GM18858 (cell line): ENCODE measurements around the gene ALOX15B.
"Not testable (repeated sequence)": the region's sequence is repeated elsewhere in the genome, so short reads cannot be mapped to it uniquely, and the experiment has no call there.

Experiments used
- ATAC-seq: cut with Tn5 transposase; IDR thresholded peaks from one replicate; pipeline ENCODE4 v1.9.1; 2021; ENCODE audit not compliant: unreplicated experiment

ALOX15B gene

DNA sequence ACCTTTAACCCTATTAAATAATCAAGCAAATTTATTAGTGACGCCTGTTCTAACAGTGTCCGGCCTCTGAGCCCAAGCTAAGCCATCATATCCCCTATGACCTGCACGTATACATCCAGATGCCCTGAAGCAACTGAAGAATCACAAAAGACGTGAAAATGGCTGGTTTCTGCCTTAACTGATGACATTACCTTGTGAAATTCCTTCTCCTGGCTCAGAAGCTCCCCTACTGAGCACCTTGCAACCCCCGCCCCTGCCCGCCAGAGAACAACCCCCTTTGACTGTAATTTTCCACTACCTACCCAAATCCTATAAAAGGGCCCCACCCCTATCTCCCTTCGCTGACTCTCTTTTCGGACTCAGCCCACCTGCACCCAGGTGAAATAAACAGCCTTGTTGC is 23.0 kb downstream of the ALOX15B start:
- ATAC-seq = not testable (repeated sequence)

DNA sequence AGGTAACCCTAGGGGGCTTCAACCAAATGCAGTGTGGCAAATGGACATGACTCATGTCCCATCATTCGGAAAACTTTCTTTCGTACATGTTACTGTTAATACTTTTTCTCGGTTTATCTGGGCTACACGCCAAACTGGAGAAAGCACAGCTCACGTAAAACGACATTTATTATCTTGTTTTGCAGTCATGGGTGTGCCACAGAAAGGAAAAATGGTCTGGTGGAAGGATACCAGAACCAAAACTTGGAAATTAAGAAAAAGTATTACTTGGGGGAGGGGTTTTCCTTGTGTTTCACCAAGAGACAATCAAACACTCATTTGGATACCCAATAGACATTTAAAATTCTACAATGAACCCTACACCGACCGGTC is 23.6 kb downstream of the ALOX15B start:
- ATAC-seq = no peak

DNA sequence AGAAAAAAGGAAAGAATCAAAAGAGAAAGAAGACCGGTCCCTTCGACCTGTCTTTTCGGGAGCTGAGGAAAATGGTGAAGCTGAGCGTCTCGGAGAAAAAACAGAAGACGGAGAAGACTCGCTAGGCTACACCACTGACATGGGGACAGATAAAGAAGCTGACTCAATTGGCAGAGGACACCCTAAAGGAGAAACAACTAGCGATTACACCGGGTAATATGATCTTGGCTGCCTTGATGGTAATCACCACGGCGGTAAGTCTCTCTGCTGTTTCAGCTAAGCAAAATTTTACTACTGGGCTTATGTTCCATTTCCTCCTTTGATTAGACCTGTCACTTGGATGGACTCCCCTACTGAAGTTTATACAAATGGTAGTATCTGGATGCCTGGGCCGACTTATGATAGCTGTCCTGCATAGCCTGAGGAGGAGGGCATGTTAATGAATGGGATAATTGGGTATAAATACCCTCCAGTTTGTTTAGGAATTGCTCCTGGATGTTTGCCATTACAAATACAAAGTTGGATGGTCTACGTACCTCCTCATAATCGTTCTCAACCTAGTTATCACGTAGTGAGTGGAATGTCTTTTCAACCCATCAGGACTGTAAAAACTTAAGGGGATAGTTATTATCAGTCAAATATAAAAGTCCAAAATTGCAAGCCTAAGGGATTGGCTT is 24.1 kb downstream of the ALOX15B start:
- no peak for ATAC-seq

DNA sequence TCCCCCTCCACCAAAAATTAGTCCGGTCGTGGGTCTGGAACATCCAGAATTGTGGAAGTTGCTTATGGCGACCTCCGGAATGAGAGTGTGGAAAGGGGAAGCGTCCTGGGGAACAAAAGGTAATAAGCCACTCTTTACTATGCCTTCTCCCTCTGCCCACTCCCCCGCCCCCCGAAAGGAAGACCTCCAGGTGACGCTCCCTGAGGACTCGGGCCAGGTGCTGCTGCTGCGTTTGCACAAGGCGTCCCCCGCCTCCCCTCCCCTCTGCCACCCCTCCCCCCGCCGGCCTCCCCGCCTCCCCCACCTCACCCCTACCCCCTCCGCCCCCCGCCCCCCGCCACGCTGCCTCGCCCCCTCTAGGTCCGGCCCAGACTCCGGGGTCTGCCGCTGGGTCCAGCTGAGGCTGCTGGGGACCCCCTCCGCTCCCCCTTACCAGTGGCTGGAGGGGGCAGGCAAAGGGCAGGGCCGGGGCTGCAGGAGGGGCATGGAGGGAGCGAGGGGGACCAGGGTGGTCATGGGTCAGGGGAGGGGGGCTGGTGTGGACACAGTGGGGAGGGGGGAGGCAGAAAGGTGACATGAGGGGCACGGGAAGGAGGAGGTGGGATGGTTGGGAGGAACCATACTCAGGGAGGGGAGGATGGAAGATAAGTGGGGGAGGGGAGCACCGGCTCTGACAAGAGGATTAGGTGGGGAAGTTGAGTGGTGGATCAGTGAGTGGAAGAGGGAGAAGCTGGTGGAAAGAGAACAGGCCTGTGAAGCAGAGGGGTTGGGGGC is 25.1 kb downstream of the ALOX15B start:
- ATAC-seq = no peak

DNA sequence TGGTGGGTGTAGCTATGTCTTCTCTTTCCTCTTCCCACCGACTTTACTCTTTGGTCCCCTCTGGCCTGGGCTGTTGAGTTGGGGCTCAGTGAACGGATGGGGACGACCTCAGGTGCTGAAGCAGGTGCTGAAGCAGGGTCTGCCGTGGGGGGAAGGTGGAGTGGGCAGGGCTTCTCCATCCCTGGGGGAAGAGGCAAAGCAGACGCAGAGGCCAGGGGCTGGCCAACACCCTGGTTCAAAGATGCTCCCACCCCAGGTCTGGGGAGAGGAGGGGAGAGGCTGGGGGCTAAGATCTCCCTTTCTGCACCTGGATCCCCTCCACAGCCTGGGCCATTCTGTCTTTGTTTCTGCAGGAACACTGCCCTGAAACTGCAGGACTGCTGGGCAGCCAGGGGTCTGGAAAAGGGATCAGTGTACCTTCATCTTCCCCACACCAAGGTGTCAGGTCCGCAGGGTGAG is 25.7 kb downstream of the ALOX15B start:
- no peak for ATAC-seq

DNA sequence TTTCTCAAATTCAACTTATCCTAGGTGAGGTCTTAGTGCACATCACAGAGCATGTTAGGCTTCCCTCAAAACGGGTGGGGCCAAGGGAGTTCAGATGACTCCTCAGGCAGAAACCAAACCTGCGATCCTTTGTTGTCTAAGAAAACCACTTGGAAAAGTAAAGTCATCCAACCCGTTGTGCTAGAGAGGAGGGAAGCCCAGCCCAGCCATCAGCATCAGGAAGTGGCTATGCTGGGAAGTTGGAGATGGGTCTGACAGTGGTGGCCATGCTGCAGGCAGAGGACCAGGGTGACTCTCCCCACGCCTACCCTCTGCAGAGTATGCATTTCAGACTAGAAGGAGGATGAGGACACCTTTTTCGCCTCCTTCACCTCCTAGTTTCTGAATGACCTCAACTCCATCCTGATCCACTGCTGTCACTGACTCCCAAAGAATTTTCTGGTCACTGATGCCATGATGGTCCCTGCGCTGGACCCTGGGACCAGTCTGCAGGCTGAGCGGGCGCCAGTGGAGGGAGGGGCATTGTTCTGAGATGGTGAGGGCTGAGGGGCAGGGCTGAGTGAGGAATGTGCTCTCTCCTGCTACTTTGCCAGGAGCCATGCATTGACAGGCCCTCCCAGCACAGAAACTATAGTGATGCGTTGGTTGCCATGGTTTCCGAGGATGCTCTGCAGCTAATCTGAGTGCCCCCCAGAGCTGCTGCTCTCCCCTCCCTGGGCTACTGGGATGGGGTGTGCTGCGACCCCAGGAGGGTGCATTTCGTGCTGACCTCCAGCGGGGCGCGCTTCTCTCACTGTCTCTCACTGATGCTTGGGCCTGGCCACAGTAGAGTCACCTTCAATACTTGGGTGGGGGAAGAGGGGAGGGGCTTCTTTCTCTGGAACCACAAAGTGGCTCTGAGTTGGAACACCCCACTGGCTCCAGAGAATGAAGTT is 28.2 kb downstream of the ALOX15B start:
- no peak for ATAC-seq

DNA sequence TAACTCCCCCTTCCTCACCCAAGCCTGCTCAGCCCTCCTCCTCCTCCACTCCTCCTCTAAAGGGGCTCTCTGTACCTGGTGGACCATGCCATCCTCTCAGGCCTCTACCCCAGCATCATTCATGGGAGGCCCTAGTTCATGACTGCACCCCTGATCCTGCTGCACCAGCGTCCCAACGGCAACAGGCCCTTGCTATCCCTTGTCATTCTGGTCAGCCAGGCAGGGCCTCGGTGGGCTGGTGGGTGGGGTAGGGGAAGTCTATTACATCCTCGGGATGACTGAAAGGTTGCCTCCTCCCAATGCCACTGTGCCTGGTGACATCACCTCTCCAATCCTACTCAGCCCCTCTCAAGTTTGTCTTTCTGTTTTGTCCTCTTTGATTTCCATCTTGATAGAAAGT is 28.9 kb downstream of the ALOX15B start:
- ATAC-seq = no peak

DNA sequence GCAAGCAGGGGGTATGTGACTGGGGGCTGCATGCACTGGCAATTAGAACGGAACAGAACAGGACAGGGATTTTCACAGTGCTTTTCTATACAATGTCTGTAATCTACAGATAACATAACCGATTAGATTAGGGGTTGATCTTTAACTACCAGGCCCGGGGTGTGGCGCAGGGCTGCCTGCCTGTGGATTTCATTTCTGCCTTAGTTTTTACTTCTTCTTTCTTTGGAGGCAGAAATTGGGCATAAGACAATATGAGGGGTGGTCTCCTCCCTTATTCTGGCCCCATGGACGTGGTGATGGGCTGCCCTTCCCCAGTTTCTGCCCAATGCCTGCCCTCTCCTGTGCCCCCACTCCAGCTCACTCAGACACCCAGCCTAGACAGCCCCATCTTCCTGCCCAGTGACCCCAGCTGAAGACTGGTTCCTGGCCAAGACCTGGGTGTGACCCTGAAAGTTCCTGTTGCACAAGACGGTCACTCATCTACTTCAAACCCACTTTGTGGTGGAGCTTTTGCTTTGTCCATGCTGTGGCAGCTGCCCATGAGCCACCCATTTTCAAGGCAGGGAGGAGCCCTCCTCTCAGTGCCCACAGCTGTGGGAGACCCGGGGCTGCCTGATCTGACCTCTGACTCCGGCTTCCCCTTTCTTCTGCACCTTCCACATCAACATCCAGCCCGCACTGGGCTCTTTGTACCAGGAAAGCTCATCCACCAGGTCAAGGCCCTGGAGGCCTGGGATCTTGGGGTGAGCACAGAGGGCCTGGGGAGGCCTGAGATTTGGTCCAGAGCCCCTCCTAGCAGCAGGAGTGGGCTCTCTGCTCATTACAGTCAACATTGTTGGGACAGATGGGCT is 30.1 kb downstream of the ALOX15B start:
- no peak for ATAC-seq

DNA sequence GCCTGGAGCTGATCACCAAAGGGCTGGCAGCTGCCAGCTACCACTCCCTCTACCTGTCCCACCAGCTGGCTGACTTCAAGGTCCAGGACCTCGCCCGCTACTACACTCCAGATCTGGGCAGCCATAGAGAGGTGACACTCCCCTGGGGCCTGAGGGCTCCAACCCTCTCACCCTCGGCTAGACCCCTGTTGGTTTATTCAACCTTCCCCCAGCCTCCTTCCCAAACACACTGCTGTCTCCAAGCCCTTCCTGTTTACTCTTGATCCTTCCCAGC is 30.7 kb downstream of the ALOX15B start:
- no peak for ATAC-seq

DNA sequence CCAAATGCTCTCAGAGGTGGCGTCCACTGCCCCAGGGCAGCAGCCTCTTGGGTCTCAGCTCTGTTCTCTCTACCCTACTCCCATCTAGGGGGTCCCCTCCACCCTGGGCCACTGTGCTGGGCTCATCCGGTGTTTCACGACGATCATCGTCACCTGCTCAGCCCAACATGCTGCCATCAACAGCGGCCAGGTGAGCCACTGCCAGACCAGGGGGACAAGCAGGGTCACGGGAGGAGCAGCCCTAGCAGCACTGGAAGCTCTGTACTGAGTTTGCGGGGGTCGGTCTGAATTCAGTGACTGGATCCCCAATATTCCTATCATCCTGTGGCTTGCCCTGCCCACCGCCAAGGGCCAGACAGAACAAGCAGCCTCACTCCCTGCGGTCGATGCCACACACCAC is 32.6 kb downstream of the ALOX15B start:
- ATAC-seq = no peak

DNA sequence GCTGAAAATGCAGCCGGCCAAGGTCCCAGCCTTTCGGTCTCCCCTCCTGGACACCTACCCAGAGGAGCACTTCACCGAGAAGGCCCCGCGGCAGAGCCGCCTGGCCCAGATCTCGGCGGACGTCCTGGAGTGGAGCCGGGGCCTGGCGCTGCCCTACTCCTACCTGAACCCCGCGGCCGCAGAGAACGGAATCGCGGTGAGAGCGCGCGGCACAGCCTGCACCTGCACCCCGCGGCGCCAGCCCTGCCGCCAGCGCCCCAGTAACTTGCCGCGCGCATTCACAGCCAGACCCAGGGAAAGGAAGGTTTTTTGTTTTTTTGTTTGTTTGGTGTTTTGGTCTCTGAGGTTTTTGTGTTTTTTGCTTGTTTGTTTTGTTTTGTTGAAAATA is 33.5 kb downstream of the ALOX15B start:
- ATAC-seq = no peak

DNA sequence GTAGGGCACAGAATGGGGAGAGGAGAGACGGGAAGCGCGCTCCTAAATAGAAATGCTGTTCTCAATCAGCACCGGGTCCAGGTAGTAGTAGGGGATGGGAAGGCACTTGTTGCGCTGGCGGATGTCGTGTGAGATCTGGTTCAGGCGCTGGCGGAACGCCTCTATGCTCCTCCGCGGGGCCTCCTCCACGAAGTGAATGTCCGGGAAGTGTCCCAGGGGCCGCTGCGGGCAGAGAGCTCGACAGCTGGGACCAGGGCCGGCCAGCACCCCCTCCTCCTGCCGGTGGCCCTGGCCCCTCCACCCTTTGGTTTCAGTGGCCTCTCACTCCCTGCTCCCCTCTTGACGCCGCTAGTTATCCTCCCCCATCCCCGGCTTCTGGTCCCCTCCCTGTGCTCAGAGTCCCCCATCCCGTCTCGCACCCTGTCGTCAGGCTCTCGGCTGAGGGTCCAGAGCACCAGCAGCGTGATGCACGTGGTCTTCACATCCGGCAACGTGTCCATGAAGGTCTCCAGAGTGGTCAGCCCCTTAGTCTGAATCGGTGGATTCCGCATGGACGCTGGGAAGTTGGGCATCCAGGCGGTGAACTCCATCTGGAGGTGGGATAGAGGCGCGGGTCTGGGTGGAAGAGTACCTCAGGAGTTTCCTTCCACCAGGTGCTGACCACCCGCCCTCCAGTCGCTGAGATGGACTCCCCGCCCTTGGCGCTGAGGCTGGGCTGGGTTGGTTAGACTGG is 34.0 kb downstream of the ALOX15B start:
- ATAC-seq = no peak

DNA sequence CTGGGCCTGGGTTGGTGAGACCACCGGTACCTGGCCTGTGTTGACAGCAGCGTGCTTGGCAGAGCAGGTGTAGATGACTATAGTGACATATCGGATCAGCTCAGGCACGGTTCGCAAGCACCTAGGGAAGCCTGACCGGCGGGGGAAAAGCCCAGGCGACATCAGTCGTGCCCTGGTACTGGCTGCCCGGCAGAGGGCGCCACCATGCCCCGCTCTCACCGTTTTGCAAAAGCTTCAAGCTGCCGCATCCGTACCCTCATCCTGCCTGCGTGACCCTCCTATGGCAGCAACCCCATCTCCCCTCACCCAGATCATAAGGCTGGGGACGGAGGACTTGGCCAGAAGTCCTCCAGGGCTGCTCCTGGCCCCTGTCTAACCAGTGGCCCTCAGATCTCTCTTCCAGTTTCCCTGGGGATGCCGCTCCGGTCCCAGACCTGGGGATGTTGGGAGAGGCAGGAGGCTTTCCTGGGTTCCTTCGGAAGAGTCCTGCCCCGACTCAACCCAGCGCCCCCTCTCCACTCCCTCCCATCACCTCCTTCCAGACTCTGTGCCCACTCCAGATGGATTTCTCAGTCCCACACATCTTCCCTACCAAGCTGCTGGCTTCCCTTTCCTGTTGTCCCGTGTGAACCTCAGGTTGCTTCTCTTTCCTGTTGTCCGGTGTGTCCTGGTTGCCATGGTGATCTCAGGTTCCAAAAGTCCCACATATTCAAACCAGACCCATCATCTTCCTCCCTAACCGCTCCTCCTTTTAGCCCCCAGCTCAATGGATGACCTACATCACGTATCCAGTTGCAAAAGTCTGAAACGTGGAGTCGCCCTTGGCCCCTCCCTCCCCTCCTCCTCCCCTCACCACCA is 35.0 kb downstream of the ALOX15B start:
- no peak for ATAC-seq

DNA sequence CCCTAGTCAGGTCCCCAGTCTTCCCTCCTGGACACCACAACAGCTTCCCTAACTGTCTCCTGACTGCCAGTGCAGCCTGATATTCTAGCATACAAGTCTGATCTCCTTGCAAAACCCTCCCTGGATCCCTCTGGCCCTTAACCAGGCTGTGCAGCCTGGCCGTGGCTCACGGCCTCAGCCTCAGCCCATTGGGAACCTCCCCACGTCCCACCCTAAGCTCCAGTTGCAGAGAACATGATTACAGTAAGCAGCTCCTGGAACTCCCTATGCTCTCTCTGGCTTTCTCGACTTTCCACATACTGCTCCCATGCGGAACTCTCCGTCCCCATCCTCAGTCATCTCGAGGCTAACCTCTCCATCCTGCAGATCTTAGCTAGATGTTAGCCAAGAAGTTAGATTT is 35.7 kb downstream of the ALOX15B start:
- no peak for ATAC-seq

DNA sequence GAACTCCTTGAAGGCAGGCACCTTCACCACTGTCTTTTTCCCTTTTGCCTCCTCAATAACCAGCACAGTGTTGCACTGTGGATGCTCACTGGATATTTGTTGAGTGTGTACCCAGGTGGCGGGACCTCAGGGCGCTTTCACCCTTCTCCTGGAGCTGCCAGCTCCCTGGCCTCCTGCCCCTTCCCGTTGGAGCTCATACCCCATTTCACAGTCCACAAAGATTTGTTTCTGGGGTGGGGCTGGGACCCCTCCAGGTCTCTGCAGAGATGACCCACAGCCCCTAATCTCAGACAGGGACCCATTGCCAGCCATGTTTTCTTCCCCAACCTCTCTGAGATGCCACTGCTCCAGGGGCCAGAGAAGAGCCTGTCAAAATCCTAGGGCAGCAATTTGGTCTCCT is 36.2 kb downstream of the ALOX15B start:
- ATAC-seq = no peak

DNA sequence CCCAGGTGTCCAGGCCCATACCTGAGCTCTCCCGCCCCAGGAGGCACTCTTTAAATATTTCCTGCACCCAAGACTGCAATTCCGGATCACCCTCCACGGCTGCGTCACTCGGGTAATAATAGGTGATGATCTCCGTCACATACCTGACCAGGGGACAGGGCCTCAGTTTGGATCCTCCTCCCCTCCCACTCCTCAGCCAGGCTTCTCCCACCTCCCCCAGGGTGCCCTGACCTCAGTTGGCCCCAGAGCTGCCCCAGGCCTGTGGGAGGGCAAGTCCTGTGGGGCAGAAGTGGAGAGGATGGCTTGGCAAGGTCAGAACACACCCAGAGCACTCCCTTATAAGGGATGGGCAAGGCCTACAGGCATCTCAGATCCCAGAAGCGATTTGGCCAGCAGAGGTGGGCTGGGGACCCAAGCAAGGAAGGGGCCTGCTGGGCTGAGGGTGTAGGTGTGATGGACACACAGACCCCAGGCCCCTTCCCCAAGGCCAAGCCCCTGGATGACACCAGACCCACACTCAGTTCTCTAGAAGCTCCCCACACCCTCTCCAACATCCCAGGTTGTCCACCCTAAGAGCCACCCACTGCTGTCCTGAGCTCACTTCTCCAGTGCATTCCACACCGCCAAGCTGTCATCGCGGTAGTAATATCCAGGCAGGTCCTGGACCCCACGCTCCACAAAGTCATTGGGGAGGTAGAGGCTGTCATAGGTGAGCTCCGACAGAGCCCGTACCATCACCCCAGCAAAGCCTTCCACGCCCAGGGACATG is 36.9 kb downstream of the ALOX15B start:
- no peak for ATAC-seq

DNA sequence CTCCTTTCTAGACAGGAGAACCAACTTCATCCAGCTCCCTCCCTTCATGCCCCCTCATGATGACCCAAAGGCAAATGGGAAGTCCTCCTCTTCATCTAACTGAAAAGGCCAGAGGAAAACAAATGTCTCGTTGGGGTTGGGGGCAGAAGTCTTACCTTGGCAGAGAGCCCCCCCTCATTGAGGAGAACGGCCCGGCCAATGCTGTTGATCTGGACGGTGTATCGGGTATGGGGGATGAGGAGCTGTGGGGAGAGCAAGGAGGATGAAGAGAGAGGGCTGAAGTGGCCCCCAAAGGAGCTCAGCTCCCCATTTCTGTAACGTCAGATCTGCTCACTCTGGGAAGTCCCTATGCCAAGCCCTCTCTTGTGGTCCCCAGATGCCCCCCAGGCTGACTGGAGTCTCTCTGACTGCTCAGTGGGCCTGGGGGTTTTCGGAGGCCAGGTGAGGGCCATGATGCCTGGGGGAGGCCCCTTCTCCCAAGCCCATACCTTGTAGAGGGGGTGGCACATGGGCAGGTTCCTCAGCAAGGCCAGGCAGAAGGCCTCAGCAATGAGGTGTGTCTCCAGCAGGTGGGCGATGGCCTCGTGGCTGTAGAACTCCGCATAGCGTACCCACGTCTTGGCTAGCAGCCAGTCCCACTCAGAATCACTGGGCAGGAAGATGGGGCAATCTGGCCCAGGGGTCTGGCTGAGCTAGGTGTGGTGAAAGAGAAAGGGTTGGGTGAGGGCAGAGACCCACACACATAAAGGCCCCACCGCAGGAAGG is 37.8 kb downstream of the ALOX15B start:
- ATAC-seq = no peak

DNA sequence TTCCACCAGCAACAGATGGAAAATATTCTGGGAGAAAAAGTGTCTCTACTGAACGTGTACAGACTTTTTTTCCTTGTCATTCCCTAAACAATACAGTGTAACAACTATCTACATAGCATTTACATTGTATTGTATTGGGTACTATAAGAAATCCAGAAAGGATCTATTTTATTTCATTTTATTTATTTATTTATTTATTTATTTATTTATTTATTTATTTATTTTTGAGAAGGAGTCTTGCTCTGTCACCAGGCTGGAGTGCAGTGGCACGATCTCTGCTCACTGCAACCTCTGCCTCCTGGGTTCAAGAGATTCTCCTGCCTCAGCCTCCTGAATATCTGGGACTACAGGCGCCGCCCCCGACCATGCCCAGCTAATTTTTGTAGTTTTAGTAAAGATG is 39.1 kb downstream of the ALOX15B start:
- not testable (repeated sequence) for ATAC-seq
